ENCODE data around the gene DESI2.

DNA sequence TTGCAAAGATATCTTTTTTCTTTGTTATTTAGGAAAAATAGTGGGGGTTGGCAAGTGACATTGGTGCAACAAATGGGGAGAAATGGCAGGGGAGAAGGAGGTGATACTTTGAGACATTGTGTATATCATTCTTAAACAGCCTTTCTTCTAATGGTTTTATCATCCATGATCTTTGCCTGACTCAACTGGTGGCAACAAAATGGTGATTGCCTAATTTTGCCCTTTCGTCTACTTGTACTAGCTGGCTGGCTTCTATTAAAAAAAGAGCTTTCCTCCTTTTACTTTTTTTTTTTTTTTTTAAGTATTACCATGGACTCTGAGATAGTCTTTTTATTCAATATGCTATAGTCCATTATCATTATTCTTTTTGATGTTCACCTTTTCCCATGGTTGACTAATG lies 27.7 kb downstream of the DESI2 start:
- TF ChIP-seq POLR2AphosphoS5 (IDR thresholded peaks at IDR 0.05): no peak
- TF ChIP-seq, protein P1, sequence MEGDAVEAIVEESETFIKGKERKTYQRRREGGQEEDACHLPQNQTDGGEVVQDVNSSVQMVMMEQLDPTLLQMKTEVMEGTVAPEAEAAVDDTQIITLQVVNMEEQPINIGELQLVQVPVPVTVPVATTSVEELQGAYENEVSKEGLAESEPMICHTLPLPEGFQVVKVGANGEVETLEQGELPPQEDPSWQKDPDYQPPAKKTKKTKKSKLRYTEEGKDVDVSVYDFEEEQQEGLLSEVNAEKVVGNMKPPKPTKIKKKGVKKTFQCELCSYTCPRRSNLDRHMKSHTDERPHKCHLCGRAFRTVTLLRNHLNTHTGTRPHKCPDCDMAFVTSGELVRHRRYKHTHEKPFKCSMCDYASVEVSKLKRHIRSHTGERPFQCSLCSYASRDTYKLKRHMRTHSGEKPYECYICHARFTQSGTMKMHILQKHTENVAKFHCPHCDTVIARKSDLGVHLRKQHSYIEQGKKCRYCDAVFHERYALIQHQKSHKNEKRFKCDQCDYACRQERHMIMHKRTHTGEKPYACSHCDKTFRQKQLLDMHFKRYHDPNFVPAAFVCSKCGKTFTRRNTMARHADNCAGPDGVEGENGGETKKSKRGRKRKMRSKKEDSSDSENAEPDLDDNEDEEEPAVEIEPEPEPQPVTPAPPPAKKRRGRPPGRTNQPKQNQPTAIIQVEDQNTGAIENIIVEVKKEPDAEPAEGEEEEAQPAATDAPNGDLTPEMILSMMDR (IDR thresholded peaks at IDR 0.05 in 8 of 11, conservative IDR thresholded peaks at IDR 0.05 in 3 of 11): no peak

Data from spleen (tissue), 7 donors.